ENCODE results near the gene RAB33A.

- TF ChIP-seq CTCF (IDR thresholded peaks at IDR 0.05) (no peak), POLR2AphosphoS5 (IDR thresholded peaks at IDR 0.05; ENCODE audit: insufficient read depth in 1 of 2, low read depth in 1 of 2) (no peak), POLR2A (IDR thresholded peaks at IDR 0.05) (no peak)
Measured at GRCh38 chrX:130224810-130225209, 53.0 kb downstream of the RAB33A start.
